B cell (primary cell): ENCODE measurements around the gene MICALL2.

Experiments
- EZH2 ChIP-seq: IDR thresholded peaks from 2 replicates; pipeline ENCODE4 v1.6.1; 2012; ENCODE audit warnings: borderline replicate concordance, low read depth, mild to moderate bottlenecking, moderate library complexity, low read length; ENCODE audit not compliant: insufficient read depth, poor library complexity, severe bottlenecking
- TF ChIP-seq, protein P1 (sequence below): fragments of 200-600 bp; IDR thresholded peaks from one replicate; pipeline ENCODE4 v1.8.0; 2022; ENCODE audit warnings: antibody characterized with exemption, mild to moderate bottlenecking

DNA sequence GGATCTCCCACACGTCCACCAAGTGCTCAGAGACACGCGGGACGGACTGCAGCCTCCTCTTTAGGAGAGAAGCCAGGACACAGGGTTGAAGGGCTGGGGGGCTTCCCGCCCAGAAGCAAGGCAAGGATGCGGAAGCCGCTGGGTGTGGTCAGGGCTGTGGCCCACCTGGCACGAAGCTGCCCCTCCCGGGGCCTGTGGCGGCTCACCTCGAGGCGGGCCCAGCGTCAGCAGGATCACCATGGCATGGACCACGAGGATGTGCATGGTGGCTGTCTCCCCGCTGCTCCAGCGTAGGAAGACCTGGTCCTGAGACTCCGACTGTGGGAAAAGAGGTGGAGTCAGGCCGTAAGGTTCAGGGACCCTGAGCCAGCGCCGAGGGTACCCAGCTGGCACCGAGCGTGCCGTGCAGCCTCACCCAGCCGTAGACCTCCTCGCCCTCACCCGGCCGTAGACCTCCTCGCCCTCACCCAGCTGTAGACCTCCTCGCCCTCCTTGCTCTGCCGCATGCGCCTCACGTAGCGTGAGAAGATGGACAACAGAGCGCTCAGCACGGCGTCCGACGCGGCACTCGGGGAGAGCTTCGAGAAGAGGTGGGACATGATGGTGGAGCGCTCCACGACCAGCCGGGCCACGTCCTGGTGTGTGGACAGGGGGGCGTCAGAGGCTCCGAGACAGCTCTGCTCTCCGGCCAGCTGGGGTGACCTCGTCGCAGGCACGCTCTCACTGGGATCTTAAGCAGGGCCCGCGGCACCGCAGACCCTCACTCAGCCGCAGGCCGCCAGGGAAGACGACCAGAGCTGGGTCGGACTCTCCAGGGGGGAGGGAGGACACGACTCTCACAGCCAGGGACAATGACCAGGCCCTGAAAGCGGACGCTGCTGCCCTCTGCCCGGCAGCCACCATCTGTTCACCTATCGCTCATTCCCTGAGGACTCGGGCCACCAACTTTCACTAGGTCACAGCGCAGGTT is 24.6 kb upstream of the MICALL2 start:
- TF ChIP-seq, protein P1, sequence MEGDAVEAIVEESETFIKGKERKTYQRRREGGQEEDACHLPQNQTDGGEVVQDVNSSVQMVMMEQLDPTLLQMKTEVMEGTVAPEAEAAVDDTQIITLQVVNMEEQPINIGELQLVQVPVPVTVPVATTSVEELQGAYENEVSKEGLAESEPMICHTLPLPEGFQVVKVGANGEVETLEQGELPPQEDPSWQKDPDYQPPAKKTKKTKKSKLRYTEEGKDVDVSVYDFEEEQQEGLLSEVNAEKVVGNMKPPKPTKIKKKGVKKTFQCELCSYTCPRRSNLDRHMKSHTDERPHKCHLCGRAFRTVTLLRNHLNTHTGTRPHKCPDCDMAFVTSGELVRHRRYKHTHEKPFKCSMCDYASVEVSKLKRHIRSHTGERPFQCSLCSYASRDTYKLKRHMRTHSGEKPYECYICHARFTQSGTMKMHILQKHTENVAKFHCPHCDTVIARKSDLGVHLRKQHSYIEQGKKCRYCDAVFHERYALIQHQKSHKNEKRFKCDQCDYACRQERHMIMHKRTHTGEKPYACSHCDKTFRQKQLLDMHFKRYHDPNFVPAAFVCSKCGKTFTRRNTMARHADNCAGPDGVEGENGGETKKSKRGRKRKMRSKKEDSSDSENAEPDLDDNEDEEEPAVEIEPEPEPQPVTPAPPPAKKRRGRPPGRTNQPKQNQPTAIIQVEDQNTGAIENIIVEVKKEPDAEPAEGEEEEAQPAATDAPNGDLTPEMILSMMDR = no peak
- TF ChIP-seq EZH2 = no peak
